Left hindlimb (tissue), 1 donor: Measurements from ENCODE around the gene ATG101.

Experiments
- DNase-seq: peaks from one replicate; pipeline ENCODE4 v3.0.0-alpha.2; 2018

The ATG101 gene

DNA sequence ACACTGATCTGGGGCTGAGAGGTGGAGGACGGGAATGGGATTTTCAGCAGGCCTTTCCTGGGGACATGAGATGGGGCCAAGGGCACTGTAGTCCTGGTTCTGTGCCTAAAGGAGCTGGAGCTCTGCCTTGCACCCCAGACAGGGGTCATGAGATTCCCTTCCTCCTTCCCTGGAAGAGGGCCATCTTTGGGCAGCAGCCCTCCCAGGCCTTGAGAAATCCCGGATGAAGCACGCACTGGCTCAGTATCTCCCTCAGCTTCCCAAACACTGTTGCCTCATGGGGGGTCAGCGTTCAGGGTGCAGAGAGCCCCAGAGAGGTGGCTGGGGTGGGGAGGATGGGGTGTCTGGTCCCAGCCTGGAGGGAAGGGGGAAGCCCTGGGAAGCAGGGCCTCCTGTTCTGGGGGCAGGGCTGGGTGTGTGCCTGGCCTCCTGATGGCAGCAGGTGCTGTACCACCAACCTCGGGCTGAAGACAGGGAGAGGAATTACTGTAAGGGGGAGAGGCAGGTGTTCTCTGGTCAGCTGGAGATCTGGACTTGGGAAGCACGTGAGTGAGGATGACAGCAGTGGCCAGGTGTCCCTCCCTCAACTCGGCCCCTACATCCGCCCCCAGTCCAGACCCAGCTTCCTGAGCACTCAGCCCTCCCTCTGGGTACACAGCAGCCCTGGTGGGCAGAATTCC lies 26.9 kb upstream of the ATG101 start:
- DNase-seq = no peak

DNA sequence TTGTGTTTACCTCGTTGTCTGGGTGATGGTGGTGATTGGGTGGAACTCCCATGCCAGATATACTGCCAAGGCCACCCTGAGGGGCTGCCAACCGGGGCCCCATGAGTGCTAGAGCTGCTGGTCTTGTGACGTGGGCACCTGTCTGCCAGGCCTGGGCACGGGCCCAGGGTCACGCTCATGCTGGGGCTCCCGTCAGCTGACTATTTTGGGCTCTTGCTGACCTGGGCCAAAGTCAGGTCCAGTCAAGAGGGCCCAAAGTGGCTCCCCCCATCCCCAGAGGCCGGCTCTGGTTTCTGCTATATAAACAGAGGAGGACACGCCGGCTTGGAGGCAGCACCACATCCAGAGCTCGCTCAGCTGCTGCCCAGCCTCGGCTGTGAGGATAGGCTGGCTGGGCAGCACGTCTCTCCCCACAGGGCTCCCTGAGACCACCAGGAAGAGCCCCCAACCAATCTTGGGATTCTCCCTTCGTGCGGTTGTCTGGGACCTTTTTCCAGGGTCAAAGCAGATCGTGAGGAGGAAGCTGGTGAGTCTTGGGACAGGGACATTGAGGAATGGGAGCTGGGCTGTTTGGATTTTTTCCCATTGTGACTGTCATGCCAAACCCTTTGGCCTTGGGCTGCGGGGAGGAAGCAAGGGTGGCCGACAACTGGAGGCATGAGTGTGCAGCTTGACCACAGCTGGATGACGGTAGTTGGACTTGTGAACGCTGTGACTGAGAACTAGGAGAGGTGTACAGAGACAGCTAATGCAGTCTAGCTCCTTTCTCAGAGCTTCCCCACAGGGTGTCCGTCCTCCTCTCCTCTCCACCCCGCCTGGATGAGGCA lies 26.2 kb upstream of the ATG101 start:
- DNase-seq = peak; percentile 34

DNA sequence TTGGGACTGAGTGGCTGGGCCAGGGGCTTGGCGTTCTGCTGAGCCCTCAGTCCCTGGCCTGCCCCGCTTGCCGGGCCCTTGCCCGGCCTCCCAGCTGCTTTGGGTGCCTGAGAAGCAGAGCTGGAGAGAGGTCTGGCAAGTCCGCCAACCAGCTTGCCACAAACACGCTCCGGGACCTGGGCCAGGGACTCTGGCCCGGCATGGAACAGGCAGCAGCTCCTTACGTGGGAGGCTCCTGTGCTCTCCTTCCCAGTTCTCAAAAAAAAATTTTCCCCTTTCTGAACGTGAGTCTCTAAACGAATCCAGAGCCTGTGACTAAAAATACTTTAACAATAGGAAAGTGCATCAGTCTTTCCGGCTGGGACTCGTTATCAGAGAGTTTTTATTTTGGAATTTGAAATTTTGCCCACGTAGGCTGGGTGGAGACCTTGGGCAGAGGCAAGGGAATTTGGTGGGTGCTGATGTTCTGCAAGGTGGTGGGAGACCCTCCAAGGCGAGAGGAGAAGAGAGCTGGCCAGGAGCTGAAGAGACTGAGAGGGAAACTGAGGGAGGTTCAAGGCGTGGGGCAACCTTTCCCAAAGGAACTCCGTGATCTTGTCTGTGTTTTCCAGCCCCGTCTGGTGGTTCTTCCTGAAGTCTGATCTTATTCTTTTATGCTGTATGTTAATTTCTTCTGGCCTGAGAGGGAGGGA lies 25.3 kb upstream of the ATG101 start:
- peak; percentile 89 for DNase-seq

DNA sequence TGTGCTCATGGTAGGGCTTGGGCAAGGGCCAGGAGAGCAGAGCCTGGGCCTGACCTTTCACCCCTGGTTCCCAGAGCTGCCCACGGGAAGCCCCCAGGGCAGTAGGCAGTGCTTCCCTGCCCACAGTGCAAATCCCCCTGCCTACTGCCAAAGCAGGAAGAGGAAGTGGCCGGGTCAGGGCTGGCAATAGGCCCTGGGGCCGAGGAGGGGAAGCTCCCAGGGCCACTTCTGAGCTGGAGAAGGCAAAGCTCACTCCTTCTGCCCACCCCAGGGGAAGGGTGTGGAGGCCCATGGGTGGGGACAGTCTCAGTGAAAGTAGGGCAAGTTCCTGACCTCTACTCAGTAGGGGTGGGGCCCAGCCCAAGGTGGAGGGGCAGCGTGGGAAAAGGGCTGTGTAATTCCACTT lies 24.0 kb upstream of the ATG101 start:
- no peak for DNase-seq

DNA sequence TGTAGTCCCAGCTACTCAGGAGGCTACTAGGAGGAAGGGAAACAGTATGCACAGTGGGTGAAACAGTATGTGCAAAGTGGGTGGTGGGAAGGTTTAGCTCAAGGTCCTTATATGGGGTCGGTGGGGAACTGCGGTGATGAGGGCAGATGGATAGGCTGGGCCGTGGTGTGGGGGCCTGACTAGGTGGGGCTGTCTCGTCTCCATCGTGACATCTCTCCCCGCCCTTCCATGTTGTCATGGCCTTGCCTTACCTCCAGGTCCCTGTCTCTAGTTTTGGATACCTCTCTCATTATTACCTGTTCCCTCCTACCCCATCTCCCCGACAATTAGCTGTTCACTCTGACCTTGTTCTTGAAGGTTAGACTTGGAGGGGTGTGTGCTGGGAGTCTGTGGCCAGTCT lies 22.9 kb upstream of the ATG101 start:
- no peak for DNase-seq

DNA sequence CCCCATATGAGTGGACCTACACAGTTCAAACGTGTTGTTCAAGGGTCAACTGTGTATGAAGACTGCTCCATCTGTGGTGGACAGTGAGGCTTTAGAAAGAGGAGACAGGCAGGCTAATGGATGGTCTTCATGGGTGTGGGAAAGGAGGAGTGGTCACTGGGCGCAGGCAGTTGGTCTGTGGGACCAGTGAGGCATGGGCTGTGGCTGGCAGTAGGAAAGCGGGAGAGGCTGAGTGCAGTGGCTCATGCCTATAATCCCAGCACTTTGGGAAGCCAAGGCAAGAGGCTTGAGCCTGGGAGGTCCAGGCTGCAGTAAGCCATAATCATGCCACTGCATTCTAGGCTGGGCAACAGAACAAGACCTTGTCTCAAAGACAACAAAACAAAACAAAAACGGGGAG lies 20.5 kb upstream of the ATG101 start:
- DNase-seq = no peak

DNA sequence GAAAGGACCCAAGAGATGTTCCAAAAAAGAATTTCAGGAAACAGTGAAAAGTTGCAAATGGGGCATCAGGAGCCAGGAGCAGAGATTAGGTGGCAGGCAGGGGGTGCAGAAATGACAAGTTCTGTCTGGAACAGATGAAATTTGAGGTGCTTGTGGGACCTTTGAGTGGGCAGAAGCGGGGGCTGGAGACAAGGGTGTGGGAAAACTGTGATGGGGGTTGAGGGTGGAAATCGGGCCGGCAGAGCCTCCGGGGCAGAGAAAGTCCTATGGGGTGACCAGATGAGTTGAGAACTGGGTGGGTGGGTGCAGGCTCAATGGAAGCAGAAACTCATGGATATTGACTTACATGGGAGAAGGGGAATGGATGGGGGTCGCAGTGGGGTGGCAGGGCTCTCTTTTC lies 20.1 kb upstream of the ATG101 start:
- DNase-seq = no peak

DNA sequence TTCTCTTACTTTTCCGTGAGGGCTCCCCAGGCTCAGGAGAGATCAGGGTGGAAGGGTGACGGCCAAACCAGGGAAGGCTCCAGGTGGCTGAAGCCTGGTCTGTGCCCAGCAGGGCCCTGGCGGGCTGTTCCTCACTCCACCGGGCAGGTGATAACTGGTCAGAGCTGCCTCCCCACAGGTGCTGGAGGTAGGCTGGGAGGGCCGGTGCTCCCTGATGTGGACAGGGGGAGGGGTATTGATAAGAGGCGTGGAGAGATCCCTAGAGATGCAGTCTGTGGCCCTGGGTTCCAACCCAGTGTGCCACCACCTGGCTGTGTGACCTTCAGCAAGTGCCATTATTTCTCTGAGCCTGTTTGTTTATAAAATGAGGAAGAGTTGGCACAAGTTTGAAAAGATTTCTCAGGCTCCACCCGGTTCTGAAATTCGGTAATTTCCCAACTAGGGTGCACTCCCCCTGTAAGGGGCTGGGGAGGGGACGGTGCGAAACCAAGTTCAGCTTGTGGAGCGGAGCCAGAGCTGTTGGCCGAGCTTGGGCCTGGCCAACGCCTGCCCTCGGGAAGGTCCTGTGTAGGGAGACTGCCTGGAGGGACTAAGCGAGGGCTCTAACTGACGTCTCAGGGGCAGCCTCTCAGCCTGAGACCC lies 19.5 kb upstream of the ATG101 start:
- no peak for DNase-seq

DNA sequence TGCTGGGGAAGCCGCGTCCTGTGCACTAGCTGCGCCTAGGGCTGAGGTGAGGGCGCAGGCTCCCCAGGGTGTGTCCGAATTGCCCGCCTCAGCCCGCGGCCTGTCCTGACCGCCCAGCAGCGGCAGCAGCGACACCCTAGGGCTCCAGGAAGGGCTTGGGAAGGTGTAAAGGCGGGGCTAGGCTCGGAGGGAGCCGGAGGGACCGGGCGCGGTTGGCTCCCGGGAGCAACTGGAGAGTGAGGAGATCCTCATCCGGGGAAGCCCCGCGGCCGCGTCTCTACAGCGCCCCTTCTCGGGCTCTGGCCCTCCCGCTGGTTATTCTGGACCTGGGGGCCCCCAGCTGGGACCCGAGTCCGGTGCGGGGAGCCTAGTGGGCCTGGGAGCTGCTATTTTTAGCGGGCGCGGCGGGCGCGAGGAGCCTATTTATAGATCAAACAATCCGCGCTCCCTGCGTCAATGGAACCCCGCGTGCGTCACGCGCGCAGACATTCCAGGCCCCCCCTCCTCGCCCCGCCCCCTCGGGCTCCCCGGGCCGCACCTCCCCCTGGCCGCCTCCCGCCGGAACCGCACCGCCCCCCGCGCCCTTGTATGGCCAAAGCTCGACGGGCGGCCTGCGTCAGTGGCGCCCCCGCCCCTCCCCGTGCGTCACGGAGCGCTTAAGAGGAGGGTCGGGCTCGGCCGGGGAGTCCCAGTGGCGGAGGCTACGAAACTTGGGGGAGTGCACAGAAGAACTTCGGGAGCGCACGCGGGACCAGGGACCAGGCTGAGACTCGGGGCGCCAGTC lies 18.8 kb upstream of the ATG101 start, which contains the start of gene NR4A1:
TSS of gene NR4A1 (plus strand) at position 685 of the 784 bp plus-strand sequence. CDS start 2,887 bp downstream, outside the sequence.
- DNase-seq = peak; percentile 98

DNA sequence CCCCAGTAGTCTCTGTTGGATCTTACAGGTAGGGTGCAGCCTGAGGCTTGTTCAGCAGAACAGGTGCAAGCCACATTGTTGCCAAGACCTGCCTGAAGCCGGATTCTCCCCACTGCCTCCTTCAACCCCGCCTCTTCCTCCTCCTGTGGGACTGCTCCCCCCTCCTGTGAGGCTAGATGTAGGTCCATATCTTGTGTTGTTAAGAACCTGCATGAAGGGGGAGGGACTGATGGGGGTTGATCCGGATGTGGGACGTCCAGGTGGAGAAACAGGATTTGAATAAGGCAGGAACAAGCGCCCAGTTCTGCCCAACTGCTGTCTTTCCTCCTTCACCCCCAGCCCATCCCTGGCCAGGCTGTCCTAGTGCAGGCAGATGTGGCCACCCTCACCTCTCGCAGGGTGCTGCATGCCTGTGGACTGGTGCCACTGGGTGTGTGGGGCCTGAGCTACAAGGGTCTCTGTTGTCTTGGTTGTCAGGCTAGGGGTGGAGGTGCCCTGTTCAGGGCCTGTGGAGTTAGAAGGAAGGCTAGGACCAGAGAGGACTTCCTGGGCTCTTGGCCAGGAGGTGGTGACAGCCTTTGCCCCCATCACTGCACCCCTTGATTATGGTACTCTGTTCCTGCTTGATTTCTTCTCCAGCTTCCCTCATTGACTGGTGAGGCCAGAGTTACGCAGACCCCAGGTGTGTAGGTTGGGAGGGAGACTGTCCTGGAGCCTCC lies 17.2 kb upstream of the ATG101 start:
- DNase-seq = peak; percentile 28

DNA sequence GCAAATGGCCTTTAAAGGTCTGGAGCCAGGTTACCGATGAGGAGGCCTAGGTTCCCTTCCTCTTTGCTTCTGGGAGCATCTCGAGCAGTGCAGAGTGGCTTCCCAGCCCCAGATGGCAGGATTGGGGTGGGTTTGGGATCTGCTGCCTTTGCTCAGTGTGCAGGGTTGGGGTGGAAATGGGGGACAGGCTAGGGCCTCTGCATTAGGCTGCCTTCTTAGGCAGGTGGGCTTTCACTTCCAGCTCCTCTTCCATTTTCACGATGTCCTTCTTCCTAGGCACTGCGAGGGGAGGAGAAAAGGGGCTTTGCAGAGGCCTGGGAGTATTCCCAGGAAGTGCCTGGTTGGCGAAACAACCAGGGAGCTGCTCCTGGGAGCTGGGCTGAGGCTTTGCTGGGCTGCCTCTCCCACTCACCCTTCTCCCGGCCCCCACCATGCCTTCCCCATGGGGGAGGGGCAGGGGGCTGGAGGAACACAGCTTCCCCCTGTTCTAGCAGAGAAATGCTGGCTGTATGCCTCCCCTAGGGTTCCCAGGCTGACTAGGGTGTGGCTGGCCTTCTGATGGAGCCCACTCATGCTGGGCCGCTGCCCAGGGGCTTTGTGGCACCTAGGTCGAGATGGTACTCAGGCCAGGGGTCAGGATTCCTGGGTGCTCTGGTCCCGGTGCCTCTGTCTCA lies 16.1 kb upstream of the ATG101 start:
- DNase-seq = peak; percentile 30

DNA sequence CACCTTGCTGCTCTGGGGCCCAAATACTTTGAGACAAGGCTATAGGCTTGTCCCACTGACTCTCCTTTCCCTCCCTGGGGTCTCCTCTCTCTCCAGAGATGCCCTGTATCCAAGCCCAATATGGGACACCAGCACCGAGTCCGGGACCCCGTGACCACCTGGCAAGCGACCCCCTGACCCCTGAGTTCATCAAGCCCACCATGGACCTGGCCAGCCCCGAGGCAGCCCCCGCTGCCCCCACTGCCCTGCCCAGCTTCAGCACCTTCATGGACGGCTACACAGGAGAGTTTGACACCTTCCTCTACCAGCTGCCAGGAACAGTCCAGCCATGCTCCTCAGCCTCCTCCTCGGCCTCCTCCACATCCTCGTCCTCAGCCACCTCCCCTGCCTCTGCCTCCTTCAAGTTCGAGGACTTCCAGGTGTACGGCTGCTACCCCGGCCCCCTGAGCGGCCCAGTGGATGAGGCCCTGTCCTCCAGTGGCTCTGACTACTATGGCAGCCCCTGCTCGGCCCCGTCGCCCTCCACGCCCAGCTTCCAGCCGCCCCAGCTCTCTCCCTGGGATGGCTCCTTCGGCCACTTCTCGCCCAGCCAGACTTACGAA lies 15.4 kb upstream of the ATG101 start:
- no peak for DNase-seq

DNA sequence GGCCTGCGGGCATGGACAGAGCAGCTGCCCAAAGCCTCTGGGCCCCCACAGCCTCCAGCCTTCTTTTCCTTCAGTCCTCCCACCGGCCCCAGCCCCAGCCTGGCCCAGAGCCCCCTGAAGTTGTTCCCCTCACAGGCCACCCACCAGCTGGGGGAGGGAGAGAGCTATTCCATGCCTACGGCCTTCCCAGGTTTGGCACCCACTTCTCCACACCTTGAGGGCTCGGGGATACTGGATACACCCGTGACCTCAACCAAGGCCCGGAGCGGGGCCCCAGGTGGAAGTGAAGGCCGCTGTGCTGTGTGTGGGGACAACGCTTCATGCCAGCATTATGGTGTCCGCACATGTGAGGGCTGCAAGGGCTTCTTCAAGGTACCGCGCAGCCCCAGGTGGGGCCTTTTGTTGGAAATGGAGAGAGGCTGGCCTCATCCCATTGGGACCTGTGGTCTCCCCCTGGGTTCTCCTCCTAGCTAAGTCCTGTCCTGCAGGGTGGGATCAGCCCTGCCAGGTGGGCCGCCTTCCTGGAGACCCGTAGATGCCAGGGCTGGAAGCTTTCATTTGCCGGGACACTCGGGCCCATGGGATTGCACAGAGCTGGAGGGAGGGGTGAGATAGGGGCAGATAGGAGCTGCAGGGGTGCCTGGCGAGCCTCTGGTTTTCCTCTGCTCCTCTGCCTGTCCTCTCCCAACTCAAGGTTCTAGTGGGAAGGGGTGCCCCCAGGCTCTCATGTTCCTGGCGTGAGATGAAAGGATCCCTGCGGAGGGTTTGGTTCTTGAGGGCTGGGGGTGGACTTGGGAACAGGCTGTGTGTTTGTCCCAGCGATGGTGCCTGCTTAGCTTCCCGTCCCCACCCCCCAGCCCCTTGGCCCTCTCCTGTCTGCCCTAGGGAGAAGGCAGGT lies 14.7 kb upstream of the ATG101 start:
- DNase-seq = no peak

DNA sequence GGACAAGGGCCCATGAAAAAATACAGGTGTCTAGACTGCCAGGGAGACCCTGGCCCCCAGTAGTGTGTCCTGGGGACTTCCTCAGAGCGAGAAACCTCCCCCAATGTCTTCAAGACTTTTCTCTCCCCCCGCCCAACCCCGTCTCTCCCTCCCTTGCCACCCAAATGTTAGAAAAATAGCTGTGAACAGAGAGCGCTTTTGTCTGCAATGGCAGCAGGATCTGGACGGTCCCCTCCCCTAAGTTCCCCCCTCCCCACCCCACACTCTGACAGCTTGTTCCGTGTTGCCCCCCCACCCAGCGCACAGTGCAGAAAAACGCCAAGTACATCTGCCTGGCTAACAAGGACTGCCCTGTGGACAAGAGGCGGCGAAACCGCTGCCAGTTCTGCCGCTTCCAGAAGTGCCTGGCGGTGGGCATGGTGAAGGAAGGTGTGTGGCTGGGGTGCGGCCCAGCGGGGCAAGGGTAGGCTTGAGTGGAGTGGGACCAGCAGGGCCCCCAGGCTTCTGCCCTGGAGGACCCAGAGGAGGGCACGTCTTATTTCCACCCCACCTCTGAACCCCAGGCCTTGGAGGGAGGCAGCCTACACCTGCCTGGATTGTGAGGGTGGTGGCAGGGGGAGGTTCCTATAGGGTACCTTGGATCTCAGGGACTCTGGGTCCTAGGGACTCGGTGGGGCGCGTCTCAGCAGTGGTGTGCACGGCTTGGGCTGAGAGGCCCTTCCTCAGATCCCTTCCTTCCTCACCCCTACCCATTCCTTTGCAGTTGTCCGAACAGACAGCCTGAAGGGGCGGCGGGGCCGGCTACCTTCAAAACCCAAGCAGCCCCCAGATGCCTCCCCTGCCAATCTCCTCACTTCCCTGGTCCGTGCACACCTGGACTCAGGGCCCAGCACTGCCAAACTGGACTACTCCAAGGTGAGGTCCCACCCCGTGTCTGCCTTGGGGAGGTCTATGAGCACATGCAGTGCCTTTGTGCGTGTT lies 13.8 kb upstream of the ATG101 start:
- no peak for DNase-seq

DNA sequence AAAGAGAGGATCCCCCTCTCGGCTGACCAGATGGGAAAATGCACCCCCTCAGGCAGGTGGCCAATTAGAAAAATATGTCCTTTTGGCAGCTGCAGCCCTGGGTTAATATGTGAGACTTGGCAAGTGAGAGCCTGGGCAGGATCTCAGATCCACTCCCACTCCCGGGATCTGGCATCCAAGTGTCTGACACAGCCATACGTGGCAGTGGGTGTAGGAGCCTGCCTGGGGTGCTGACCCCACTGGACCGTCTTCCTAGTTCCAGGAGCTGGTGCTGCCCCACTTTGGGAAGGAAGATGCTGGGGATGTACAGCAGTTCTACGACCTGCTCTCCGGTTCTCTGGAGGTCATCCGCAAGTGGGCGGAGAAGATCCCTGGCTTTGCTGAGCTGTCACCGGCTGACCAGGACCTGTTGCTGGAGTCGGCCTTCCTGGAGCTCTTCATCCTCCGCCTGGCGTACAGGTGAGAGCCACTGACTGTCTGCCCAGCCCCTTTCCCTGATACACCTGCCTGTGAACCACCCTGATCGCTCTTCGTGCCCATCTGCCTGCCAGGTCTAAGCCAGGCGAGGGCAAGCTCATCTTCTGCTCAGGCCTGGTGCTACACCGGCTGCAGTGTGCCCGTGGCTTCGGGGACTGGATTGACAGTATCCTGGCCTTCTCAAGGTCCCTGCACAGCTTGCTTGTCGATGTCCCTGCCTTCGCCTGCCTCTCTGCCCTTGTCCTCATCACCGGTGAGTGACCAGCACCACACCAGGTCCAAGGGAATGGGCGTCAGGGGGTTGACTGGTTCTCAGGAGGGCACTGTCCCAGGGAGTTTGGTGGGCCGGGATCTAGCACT lies 12.8 kb upstream of the ATG101 start:
- DNase-seq = peak; percentile 47

DNA sequence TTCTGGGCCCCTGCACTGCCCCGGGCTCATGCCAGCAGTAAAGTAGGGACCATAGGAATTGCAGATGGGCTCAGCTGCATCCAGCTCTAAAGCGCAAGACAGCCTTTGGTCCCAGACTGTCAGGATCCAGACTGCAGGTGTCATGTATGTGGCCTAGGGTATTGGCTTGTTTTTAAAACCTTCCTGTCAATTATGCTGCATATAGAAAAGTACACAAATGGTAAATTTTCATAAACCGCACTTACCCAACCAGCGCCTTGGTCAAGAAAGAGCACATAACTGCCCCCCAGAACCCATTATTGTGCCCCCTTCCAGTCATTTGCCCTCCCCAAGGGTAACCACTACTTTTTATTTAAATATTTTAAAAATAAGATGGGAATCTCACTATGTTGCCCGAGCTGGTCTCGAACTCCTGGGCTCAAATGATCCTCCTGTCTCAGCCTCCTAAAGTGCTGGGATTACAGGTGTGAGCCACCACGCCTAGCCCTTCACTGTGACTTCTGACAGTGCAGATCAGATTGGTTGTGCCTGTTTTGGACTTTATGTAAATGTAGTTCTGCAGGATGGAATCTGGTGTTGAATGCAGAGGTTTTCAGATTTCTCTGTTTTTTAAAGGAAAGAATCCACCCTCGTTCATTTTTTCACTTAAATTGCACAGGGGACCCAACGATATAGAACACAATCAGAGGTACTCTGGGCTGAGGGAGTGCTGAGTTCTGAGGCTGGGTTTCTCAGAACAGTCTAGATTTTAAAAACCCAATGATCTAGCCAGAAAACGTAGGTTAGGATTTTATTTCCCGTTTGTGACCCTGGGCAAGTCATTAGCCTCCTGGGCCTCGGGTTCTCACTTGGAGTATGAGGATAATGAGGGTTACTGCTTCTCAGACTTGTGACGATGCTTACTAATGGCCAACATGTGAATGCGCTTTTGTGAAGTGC lies 11.9 kb upstream of the ATG101 start:
- no peak for DNase-seq
